Muscle of leg (tissue), 11 donors: ENCODE results near the gene TAP1. TPM values are rescaled to one million over a fixed set of nuclear protein-coding genes. Genes with fewer than 3 reads are reported as not detected.

ENCODE experiments used
- DNase-seq: peaks from one replicate; pipeline ENCODE4 v3.0.0; 2013
- H3K27ac ChIP-seq: one replicate; pipeline ENCODE4 v1.5.1; 2013; ENCODE audit warnings: mild to moderate bottlenecking, low read length, control low read depth
- H3K27me3 ChIP-seq: one replicate; pipeline ENCODE4 v1.6.1; 2013; ENCODE audit warnings: low read length; ENCODE audit not compliant: control insufficient read depth, insufficient read depth
- H3K36me3 ChIP-seq: one replicate; pipeline ENCODE4 v1.6.1; 2013; ENCODE audit warnings: low read length; ENCODE audit not compliant: control insufficient read depth, insufficient read depth
- H3K4me1 ChIP-seq: one replicate; pipeline ENCODE4 v1.6.1; 2013; ENCODE audit warnings: low read length; ENCODE audit not compliant: control insufficient read depth, insufficient read depth
- H3K4me3 ChIP-seq: one replicate; pipeline ENCODE4 v1.5.1; 2013; ENCODE audit warnings: low read length, control low read depth
- H3K9me3 ChIP-seq: replicated peaks from 2 replicates; pipeline ENCODE4 v1.6.1; 2013; ENCODE audit warnings: low read depth, low read length; ENCODE audit not compliant: control insufficient read depth
- WGBS: methylation state at CpG from one replicate; pipeline ENCODE4 v1.1.5; 2013; ENCODE audit warnings: missing lambda C conversion rate; ENCODE audit not compliant: insufficient coverage; 5-methylcytosine and 5-hydroxymethylcytosine counted together
- polyA plus RNA-seq, 8 donors: library from polyadenylated mRNA; unstranded; fragments of 120-200 nt; gene quantifications; one replicate each; pipeline versions ENCODE4 v1.2.1 to v1.2.3, GENCODE V29; 2013; ENCODE audit warnings: inconsistent platforms in 1 of 8, low replicate concordance in 1 of 8; ENCODE audit not compliant: insufficient read length in 8 of 8, insufficient read depth in 1 of 8
- total RNA-seq: library from RNA; stranded (reverse); fragments of 120-200 nt; gene quantifications from one replicate; pipeline ENCODE4 v1.2.4, GENCODE V29; 2013

Gene TAP1
- total and polyA plus RNA-seq, 9 donors = 6.2 to 11.0 (median 8.2) TPM

GRCh38 chr6:32851025-32851424, 2.5 kb downstream of the TAP1 start:
- Histone ChIP-seq H3K36me3 (peaks cover 60% of the 10 kb centered on the region), H3K4me1 (peaks cover 23% of the 10 kb centered on the region), H3K4me3 (no peak overlapping the region), H3K27me3 (peaks cover 21% of the 10 kb centered on the region), H3K9me3 (no peaks in the 10 kb centered on the region), H3K27ac (no peak overlapping the region)
- DNase-seq = no peak
- WGBS = 85% methylated on average over 4 of the region's 4 CpGs

- Histone ChIP-seq H3K27me3 (peaks cover 16% of the 10 kb centered on the region), H3K4me1 (peaks cover 26% of the 10 kb centered on the region), H3K27ac (no peak overlapping the region), H3K36me3 (peaks cover 64% of the 10 kb centered on the region), H3K4me3 (no peak overlapping the region), H3K9me3 (no peaks in the 10 kb centered on the region)
- no peak for DNase-seq
- 92% methylated on average over 2 of the region's 6 CpGs for WGBS
Measured at GRCh38 chr6:32849126-32849525, 4.4 kb downstream of the TAP1 start.

GRCh38 chr6:32847795-32848194, 5.7 kb downstream of the TAP1 start:
- Histone ChIP-seq H3K36me3 (peaks cover 64% of the 10 kb centered on the region), H3K4me1 (peaks cover 31% of the 10 kb centered on the region), H3K4me3 (no peak overlapping the region), H3K27me3 (peaks cover 22% of the 10 kb centered on the region), H3K27ac (no peak overlapping the region), H3K9me3 (no peaks in the 10 kb centered on the region)
- no peak for DNase-seq
- WGBS = 60% methylated on average over 7 of the region's 8 CpGs

GRCh38 chr6:32847004-32847403, 6.5 kb downstream of the TAP1 start:
- DNase-seq = no peak
- H3K27ac ChIP-seq = no peak overlapping the region
- H3K9me3 ChIP-seq = no peaks in the 10 kb centered on the region
- no peak overlapping the region for H3K4me3 ChIP-seq
- H3K4me1 ChIP-seq = peaks cover 26% of the 10 kb centered on the region
- 94% methylated on average over 6 of the region's 10 CpGs for WGBS
- H3K27me3 ChIP-seq = peaks cover 21% of the 10 kb centered on the region
- peaks cover 66% of the 10 kb centered on the region for H3K36me3 ChIP-seq

- H3K4me1 ChIP-seq = peaks cover 23% of the 10 kb centered on the region
- 80% methylated on average over 8 of the region's 10 CpGs for WGBS
- peak overlapping the region; percentile 9 for H3K4me3 ChIP-seq
- H3K27ac ChIP-seq = peak overlapping the region; percentile 99
- H3K36me3 ChIP-seq = peaks cover 63% of the 10 kb centered on the region
- peak; percentile 15 for DNase-seq
- H3K9me3 ChIP-seq = no peaks in the 10 kb centered on the region
- H3K27me3 ChIP-seq = peaks cover 17% of the 10 kb centered on the region
Measured at GRCh38 chr6:32845384-32845884, 8.1 kb downstream of the TAP1 start.

GRCh38 chr6:32844839-32845383, 8.6 kb downstream of the TAP1 start:
- peak overlapping the region; percentile 93 for H3K4me3 ChIP-seq
- no peak for DNase-seq
- H3K27ac ChIP-seq = peak overlapping the region; percentile 99
- H3K36me3 ChIP-seq = peaks cover 60% of the 10 kb centered on the region
- H3K4me1 ChIP-seq = peaks cover 23% of the 10 kb centered on the region
- 7% methylated on average over 9 of the region's 19 CpGs for WGBS
- H3K27me3 ChIP-seq = peaks cover 17% of the 10 kb centered on the region
- no peaks in the 10 kb centered on the region for H3K9me3 ChIP-seq

GRCh38 chr6:32843979-32844838, 9.3 kb downstream of the TAP1 start, which contains the start of gene PSMB8:
Gene PSMB8 (minus strand): TSS chr6:32844047. CDS start chr6:32843996, 51 bp downstream.
- 0% methylated on average over 25 of the region's 40 CpGs for WGBS

GRCh38 chr6:32843331-32843978, 10.0 kb downstream of the TAP1 start:
- Histone ChIP-seq H3K4me3 (peak overlapping the region; percentile 93), H3K27ac (peak overlapping the region; percentile 99), H3K4me1 (peaks cover 23% of the 10 kb centered on the region), H3K36me3 (peaks cover 49% of the 10 kb centered on the region), H3K9me3 (no peaks in the 10 kb centered on the region), H3K27me3 (peaks cover 17% of the 10 kb centered on the region)
- DNase-seq = no peak
- WGBS = 1% methylated on average over 24 of the region's 28 CpGs

More at GRCh38 chr6:32843979-32844838, 9.3 kb downstream of the TAP1 start, which contains the start of gene PSMB8:
- Histone ChIP-seq H3K4me3 (peak within 1 kb of the TSS; percentile 93), H3K4me1 (peaks cover 23% of the 10 kb centered on the region), H3K9me3 (no peaks in the 10 kb centered on the region), H3K27ac (peak within 1 kb of the TSS; percentile 99), H3K36me3 (peaks cover 56% of the 10 kb centered on the region), H3K27me3 (peaks cover 17% of the 10 kb centered on the region)
- DNase-seq = peak; percentile 97

- Histone ChIP-seq H3K36me3 (peaks cover 41% of the 10 kb centered on the region), H3K4me3 (no peak overlapping the region), H3K27me3 (peaks cover 15% of the 10 kb centered on the region), H3K27ac (no peak overlapping the region), H3K4me1 (peaks cover 25% of the 10 kb centered on the region), H3K9me3 (no peaks in the 10 kb centered on the region)
- WGBS = 100% methylated on average over 1 of the region's 8 CpGs
- DNase-seq = no peak
Measured at GRCh38 chr6:32842690-32843089, 10.8 kb downstream of the TAP1 start.
